A673 (cell line): Measurements from ENCODE around the gene MROH8. TPM values are rescaled to one million over a fixed set of nuclear protein-coding genes. Genes with fewer than 3 reads are reported as not detected.

ENCODE experiments used
- Bru-seq: library from RNA; stranded (reverse); fragments of 400-500 nt; gene quantifications from one replicate; lab custom pipeline; 2021; lab: Mats Ljungman, UMichigan
- BruChase-seq, 2 experiments: library from RNA; stranded (reverse); fragments of 400-500 nt; gene quantifications; one replicate each; lab custom pipeline; 2021; lab: Mats Ljungman, UMichigan
- BruUV-seq: library from RNA; stranded (reverse); fragments of 400-500 nt; replicated peaks from 2 replicates; lab custom pipeline; 2021; lab: Mats Ljungman, UMichigan
- CTCF ChIA-PET: fragments of 300-600 bp; sonication (Branson Sonifier 250); formaldehyde crosslinking; loops from one replicate; lab custom pipeline; 2022; ENCODE audit warnings: antibody characterized with exemption; lab: Charles Lee
- POLR2A ChIA-PET: fragments of 300-600 bp; sonication (Branson Sonifier 250); formaldehyde crosslinking; loops from one replicate; lab custom pipeline; 2022; ENCODE audit warnings: antibody characterized with exemption; ENCODE audit not compliant: low non-redundant PET; lab: Charles Lee
- DNase-seq: peaks from one replicate; pipeline ENCODE4 v3.0.0-alpha.2; 2015; ENCODE audit warnings: low spot score
- H3K27ac ChIP-seq: fragments of 200-600 bp; sonication (generic); 2 replicates; pipeline ENCODE4 v1.5.1; 2016; ENCODE audit warnings: mixed run types, low read depth, mild to moderate bottlenecking, mixed read lengths, antibody characterized with exemption, low read length; ENCODE audit not compliant: poor library complexity, severe bottlenecking
- H3K27me3 ChIP-seq: fragments of 200-600 bp; sonication (generic); replicated peaks from 2 replicates; pipeline ENCODE4 v1.6.1; 2017; ENCODE audit warnings: mixed run types, low read depth, mild to moderate bottlenecking, mixed read lengths, antibody characterized with exemption, low read length; ENCODE audit not compliant: insufficient read depth, poor library complexity
- H3K36me3 ChIP-seq: fragments of 200-600 bp; sonication (generic); 2 replicates; pipeline ENCODE4 v1.6.1; 2016; ENCODE audit warnings: mixed run types, mild to moderate bottlenecking, mixed read lengths, antibody characterized with exemption, low read length; ENCODE audit not compliant: insufficient read depth, poor library complexity, severe bottlenecking
- H3K4me1 ChIP-seq: fragments of 200-600 bp; sonication (generic); 2 replicates; pipeline ENCODE4 v1.6.1; 2017; ENCODE audit warnings: mixed run types, mild to moderate bottlenecking, mixed read lengths, antibody characterized with exemption, low read length; ENCODE audit not compliant: insufficient read depth, poor library complexity, severe bottlenecking
- H3K4me3 ChIP-seq: fragments of 200-600 bp; sonication (generic); 2 replicates; pipeline ENCODE4 v1.5.1; 2016; ENCODE audit warnings: low read depth, mixed run types, mild to moderate bottlenecking, mixed read lengths, low read length; ENCODE audit not compliant: poor library complexity, severe bottlenecking
- H3K9me3 ChIP-seq: fragments of 200-600 bp; sonication (generic); 2 replicates; pipeline ENCODE4 v1.6.1; 2016; ENCODE audit warnings: mixed run types, low read depth, mild to moderate bottlenecking, mixed read lengths, antibody characterized with exemption, low read length; ENCODE audit not compliant: poor library complexity, severe bottlenecking
- EZH2 ChIP-seq: fragments of 200-600 bp; sonication (generic); IDR thresholded peaks from 2 replicates; pipeline ENCODE4 v1.6.1; 2017; ENCODE audit warnings: borderline replicate concordance, low read depth, mild to moderate bottlenecking, mixed read lengths, antibody characterized with exemption, low read length; ENCODE audit not compliant: poor library complexity, severe bottlenecking
- intact Hi-C: fragments of 100-400 bp; cut with micrococcal nuclease; formaldehyde crosslinking; loops from one replicate; pipeline ENCODE4 v1.10.0; 2022; ENCODE audit not compliant: unreplicated experiment
- long read RNA-seq: library from polyadenylated mRNA; stranded (forward); transcript quantifications from one replicate; pipeline ENCODE4 v2.0.0, GENCODE V29; 2022
- total RNA-seq: library from RNA; stranded (reverse); gene quantifications from 2 replicates; pipeline ENCODE4 v1.2.3, GENCODE V29; 2021
- TF ChIP-seq, protein P1 (sequence below): fragments of 300-800, 200-600 bp; sonication (generic); conservative IDR thresholded peaks from 2 replicates; pipeline ENCODE4 v1.5.1; 2017; ENCODE audit warnings: low read depth, mild to moderate bottlenecking, antibody characterized with exemption, low read length, moderate library complexity, mixed read lengths

The MROH8 gene
- total RNA-seq, result 1.6 and 2.0 TPM in 2 replicates
- Bru-seq, nascent RNA, result percentile 31 among the genes with signal in this experiment
- percentile 28 among the genes with signal in this experiment for BruChase-seq, experiment 1, labeled RNA remaining after a 2-hour chase
- percentile 29 among the genes with signal in this experiment for BruChase-seq, experiment 2, labeled RNA remaining after a 6-hour chase
- long read RNA-seq, result 0 reads

- Histone ChIP-seq H3K4me3 (peak within 1 kb of the TSS; percentile 80), H3K27ac (peak within 1 kb of the TSS; percentile 99), H3K36me3 (peaks cover 15% of the 10 kb centered on the region), H3K4me1 (no peaks in the 10 kb centered on the region), H3K27me3 (no peaks in the 10 kb centered on the region), H3K9me3 (no peaks in the 10 kb centered on the region)
- ChIA-PET CTCF (interaction anchor here (0.5 to 1.2 kb wide), 5 partner anchors 13 to 1647 kb away, joined by 3 to 9 read pairs (median 4); partner anchors contain the start of gene DSN1), POLR2A (interaction anchor here (0.5 to 1.1 kb wide), 2 partner anchors 13 to 343 kb away, joined by 5 to 7 read pairs; no protein-coding TSS in a partner anchor)
- TF ChIP-seq EZH2, result no peak
- TF ChIP-seq, protein P1, sequence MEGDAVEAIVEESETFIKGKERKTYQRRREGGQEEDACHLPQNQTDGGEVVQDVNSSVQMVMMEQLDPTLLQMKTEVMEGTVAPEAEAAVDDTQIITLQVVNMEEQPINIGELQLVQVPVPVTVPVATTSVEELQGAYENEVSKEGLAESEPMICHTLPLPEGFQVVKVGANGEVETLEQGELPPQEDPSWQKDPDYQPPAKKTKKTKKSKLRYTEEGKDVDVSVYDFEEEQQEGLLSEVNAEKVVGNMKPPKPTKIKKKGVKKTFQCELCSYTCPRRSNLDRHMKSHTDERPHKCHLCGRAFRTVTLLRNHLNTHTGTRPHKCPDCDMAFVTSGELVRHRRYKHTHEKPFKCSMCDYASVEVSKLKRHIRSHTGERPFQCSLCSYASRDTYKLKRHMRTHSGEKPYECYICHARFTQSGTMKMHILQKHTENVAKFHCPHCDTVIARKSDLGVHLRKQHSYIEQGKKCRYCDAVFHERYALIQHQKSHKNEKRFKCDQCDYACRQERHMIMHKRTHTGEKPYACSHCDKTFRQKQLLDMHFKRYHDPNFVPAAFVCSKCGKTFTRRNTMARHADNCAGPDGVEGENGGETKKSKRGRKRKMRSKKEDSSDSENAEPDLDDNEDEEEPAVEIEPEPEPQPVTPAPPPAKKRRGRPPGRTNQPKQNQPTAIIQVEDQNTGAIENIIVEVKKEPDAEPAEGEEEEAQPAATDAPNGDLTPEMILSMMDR, result no peak
- BruUV-seq, result no TSS peak
- intact Hi-C loops, result no loop called here
- peak; percentile 99 for DNase-seq
Measured at GRCh38 chr20:37178839-37179682, at the start of gene MROH8, which contains the start of gene RPN2. Gene MROH8, minus strand, starts transcription at chr20:37179548. Gene RPN2, plus strand, starts transcription at chr20:37179330. Its CDS starts 27 bp downstream, at chr20:37179357.

GRCh38 chr20:37228656-37229055, 49.3 kb upstream of the MROH8 start:
- BruUV-seq, result no TSS peak
- CTCF ChIA-PET, result no interaction called here
- H3K4me3 ChIP-seq, result no peak overlapping the region
- H3K4me1 ChIP-seq, result no peaks in the 10 kb centered on the region
- no peak overlapping the region for H3K27ac ChIP-seq
- no peaks in the 10 kb centered on the region for H3K27me3 ChIP-seq
- TF ChIP-seq EZH2, result no peak
- TF ChIP-seq, protein P1, result no peak
- peaks cover 99% of the 10 kb centered on the region for H3K36me3 ChIP-seq
- no peaks in the 10 kb centered on the region for H3K9me3 ChIP-seq
- intact Hi-C loops, result no loop called here
- POLR2A ChIA-PET, result no interaction called here
- no peak for DNase-seq

DNA sequence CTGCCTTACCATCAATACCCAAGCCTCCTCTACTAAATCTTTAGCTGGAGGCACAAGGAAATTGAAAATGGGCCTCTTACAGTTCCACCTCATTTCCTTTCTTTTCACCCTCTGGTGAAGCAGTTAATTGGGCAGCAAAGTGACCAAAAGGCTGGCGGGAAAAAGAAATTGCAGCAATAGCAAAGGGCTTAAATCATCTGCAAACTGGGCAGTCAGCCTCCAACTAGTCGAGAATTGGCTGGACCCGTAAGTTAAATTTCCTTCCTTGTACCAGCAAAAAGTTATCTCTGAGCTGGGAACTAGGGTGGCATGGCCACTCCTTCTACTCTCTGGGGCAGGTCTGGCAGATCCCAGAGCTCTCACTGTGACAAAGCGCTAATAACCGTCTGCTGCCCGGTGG, 48.7 kb upstream of the MROH8 start:
- ChIA-PET POLR2A (no interaction called here), CTCF (no interaction called here)
- H3K36me3 ChIP-seq, result peaks cover 99% of the 10 kb centered on the region
- no peak for TF ChIP-seq EZH2
- TF ChIP-seq, protein P1, result no peak
- no peak overlapping the region for H3K27ac ChIP-seq
- intact Hi-C loops, result no loop called here
- no peaks in the 10 kb centered on the region for H3K9me3 ChIP-seq
- DNase-seq, result no peak
- no TSS peak for BruUV-seq
- H3K4me1 ChIP-seq, result no peaks in the 10 kb centered on the region
- no peaks in the 10 kb centered on the region for H3K27me3 ChIP-seq
- H3K4me3 ChIP-seq, result no peak overlapping the region
